Hematopoietic multipotent progenitor cell treated with erythropoietin and hydrocortisone succinate and interleukin-3 and kit ligand, for 8 days (in vitro differentiated cells): ENCODE results near the gene HOXD11.

Experiments
- DNase-seq: peaks from one replicate; pipeline ENCODE4 v3.0.0-alpha.2; 2015

The HOXD11 gene

GRCh38 chr2:176122683-176123410 lies 15.8 kb downstream of the HOXD11 start, which contains the start of gene HOXD9:
HOXD9 (plus strand) TSS chr2:176122719; CDS start chr2:176122769, 50 bp downstream.
- no peak for DNase-seq

GRCh38 chr2:176123411-176124109 lies 16.5 kb downstream of the HOXD11 start:
- no peak for DNase-seq

DNA sequence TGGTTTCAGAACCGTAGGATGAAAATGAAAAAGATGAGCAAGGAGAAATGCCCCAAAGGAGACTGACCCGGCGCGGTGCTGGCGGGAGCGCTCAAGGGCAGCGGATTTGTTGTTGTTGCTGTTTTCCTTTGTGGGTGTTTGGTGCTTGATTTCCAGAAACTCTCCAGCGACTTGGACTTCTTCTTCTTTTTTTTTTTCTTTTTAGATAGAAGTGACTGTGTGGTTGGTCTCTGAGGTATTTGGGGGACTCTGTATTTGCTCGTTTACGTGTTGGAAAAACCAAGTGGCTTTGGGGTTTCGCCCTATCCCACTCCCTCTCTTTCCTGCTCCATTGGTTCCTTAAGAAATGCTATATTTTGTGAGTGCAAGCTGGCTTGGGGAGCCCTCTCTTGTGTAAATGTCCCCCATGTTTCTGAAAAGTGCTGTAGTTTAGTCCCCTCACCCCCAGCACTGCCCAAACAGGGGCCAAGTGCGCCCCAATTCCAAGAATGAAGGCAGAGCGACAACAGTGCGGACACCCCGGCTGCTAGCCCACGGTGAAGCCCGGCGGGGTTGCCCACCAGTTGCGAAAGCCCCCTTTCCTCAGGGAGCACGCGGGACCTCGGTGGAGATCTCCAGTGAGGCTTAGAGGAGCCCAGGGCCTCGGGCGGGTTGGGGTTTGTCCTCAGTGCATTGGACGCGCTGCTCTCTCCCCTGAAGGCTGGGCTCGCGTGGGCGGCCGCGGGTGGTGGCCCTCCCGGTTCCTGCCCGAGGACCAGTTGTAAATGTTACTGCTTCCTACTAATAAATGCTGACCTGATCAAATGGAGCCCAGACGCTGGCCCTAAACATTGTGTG lies 17.2 kb downstream of the HOXD11 start:
- DNase-seq = no peak

DNA sequence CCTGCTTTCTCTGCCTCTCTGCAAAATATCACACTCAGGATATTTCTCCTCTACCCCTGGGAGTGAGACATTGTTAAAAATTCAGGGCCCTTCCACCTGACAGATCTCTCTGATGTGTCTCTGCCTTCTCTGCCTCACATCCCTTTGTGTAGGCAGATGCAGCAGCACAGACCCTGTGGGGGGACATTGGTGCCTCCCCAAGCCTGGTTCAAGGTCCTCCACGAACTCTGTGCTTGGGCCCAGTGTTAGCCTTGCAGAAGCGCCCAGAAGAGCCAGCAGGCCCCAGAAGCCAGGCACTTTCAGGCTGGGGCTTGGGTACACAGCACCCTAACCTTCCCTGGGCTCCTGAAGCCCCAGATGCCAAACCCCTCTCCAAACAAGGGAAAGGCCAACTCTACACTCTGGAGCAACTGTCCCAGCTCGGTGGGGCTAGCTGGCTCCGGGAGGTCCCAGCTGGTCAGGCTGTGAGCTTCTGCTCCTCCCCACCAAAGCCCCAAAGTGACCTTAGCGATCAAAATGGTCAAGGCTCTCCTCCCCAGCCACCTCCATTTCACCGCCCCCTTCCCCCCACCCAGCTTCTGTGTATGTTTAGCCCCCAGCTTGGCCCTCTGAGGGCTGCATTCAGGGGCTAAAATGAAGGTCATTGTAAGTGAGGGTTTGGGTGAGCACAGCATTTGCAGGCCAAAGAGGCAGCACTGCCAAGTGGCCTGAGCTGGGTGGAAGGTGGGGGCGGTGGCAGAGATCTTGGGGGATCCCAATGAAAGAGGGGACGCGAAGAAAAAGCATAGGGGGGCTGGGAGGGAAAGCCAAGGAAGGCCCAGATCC lies 18.1 kb downstream of the HOXD11 start:
- DNase-seq = no peak

DNA sequence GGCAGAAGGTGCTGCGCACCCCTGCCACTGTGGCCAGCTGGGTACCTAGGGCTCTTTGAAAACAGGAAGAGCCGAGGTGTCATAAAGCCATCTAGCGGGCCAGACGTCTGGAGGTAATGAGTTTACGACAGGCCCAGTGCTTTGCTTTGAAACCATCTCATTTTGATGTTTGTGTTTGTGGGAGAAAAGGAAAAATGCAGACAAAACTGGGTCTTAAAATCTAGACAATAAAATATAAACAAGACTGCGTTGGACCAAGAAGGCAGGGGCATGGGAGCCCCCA lies 18.6 kb downstream of the HOXD11 start:
- DNase-seq = no peak

GRCh38 chr2:176126929-176127773 lies 20.1 kb downstream of the HOXD11 start:
- DNase-seq = peak; percentile 62

DNA sequence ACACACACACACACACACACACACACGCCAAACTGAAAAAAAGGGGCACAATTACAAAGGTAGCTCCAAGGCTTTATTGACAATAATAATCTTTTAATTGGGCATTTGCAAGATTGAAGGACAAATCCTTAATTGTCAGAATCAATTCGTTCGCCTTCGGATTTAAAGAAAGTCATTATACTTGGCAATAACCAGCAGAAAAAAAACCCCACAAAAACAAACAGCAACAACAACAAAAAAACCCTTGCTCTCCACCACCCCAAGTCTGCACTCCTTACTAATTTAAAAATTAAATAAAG lies 20.6 kb downstream of the HOXD11 start:
- no peak for DNase-seq

DNA sequence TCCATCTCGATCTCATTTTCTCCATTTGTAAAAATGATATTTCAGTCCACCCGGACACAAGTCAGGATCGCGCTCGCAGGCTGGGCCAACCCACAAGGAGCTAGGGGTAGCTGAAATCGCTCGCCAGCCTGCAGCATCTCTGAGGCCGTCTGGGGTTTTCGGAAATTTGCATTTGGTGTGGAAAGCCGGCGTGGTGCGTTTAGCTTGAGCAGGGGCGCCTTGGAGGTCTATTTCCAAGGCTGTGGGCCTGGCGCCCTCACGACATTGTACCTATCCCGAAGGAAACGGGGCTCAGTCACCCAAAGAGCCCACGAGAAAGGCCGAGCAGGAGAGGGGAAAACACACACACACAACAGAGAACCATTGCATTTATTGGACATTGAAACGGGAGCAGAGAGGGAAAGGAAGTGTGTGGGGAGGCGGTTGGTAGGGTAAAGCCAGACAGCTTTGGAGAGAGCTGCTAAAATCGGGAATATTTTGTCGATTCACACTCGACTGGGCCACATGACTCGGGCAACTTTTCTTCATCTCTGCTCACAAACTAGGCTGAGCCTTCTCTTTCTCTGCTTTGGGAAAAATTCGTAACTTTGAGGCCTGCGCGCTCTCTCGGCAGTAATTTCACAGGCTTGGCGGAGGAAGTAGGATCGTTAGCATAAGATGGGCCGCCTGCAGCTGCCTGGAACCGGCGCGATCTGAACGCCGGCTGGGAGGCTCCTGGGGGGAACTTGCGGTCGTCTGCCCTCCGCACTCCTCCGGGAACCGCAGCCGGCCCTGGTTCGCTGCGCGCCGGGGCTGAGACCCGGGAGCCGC lies 21.3 kb downstream of the HOXD11 start:
- no peak for DNase-seq

DNA sequence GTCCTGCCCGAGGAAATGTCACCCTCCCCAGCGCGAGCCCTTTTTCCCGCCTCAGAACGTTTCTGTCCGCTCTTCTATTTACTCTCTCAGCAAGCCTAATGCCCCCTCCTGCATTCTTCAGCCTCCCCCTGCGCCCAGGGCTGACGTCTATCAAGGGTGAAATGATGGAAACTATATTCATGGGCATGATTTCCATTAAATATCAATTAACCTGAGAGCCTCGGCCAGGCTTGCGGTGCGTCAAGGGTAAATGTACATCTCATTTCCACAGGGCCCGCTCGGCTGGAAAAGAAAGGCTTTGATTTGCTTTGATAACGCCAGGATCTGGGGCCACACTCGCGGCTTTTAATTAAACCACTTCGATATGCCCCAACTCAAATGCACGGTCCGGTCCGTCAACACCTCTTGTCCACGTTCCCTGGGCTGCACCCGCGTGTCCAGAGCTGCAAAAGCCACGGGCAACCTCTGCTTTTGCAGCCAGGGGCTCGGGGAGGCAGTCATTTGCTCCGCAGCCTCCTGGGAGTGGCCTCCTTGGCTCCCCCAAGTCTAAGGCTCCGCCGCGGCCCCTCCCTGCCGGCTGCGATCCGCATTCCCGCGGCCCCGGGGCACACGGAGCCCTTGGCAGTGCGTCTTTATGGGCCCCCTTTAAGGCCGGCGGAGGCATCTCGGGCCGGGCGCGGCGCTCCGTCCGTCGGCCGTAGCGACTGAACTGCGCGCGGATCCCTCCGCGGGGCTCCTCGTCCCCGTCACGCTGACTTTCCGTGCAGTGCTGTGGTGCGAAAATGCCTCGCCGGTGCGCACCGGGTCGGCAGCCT lies 22.1 kb downstream of the HOXD11 start, which contains the start of gene HOXD8:
HOXD8 (plus strand) TSS at position 724 of the 815 bp plus-strand sequence. CDS start 662 bp downstream, outside the sequence.
- peak; percentile 35 for DNase-seq

DNA sequence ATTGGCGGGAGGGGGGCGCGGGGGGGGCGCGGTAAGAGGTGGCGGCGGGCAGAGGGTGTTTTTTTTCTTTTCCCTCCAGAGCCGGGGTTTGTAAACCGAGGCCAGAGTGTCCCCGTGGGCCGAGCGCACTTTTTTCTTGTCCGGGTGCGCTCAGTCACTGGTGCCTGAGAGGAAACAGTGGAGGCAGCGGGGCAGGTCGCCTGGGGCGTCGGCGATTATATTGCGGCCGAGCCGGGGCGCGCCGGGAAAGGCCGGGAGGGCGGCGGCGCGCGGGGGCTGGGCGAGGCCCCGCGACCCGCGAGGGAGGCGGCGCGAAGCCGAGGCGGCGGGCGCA lies 22.7 kb downstream of the HOXD11 start:
- no peak for DNase-seq

DNA sequence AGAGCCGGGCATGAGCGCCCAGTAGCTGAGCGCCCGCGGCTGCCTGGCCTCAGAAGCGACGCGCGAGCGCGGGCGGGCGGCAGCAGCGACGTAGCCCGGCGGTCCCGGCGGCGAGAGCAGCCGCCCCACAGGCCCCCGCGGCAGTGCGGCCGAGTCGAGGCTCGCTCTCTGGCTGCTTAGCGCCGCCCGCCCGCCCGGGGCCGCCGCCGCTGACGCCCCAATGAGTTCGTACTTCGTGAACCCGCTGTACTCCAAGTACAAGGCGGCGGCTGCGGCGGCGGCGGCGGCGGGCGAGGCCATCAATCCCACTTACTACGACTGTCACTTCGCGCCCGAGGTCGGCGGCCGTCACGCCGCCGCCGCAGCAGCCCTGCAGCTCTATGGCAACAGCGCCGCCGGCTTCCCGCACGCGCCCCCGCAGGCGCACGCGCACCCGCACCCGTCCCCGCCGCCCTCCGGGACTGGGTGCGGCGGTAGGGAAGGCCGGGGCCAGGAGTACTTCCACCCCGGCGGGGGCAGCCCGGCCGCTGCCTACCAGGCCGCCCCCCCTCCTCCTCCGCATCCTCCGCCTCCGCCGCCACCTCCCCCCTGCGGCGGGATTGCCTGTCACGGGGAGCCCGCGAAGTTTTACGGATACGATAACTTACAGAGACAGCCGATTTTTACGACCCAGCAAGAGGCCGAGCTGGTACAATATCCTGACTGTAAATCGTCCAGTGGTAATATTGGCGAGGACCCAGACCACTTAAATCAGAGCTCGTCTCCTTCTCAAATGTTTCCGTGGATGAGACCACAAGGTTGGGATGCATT lies 23.3 kb downstream of the HOXD11 start:
- DNase-seq = no peak

GRCh38 chr2:176130957-176131847 lies 24.1 kb downstream of the HOXD11 start:
- DNase-seq = no peak

GRCh38 chr2:176131848-176132158 lies 24.7 kb downstream of the HOXD11 start:
- DNase-seq = no peak

GRCh38 chr2:176132205-176133171 lies 25.4 kb downstream of the HOXD11 start:
- no peak for DNase-seq

GRCh38 chr2:176133389-176133788 lies 26.3 kb downstream of the HOXD11 start:
- no peak for DNase-seq

GRCh38 chr2:176134035-176134434 lies 27.0 kb downstream of the HOXD11 start:
- no peak for DNase-seq

DNA sequence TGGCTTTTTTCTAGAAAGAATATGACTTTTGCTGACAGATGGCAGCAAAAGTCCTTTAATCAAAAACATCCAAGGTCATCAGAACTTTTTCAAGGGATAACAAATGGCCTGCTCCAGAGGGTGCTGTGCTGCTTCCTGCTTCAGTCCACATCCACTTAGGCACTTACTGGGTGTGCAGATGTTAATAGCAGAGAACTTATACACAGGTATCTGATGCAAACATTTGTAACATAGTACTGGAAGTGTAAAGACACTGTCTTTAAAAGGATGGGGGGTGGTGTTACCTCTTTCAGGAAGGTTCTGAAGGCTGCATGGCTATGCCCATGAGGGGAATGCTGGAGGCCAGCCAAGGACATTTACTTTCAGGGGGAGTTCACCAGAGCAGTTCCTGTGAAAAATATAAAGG lies 28.0 kb downstream of the HOXD11 start:
- DNase-seq = no peak
